HG02840 (cell line): Measurements from ENCODE around the gene PROK1.

Experiments used
- ATAC-seq: cut with Tn5 transposase; IDR thresholded peaks from one replicate; pipeline ENCODE4 v1.9.1; 2021; ENCODE audit warnings: mild to moderate bottlenecking, moderate library complexity, moderate number of reproducible peaks; ENCODE audit not compliant: unreplicated experiment, low FRiP score

The PROK1 gene

GRCh38 chr1:110463725-110464124 is 12.8 kb downstream of the PROK1 start:
- ATAC-seq = no peak

GRCh38 chr1:110464340-110464739 is 13.4 kb downstream of the PROK1 start:
- ATAC-seq = no peak

GRCh38 chr1:110465038-110465813 is 14.3 kb downstream of the PROK1 start:
- no peak for ATAC-seq

- ATAC-seq = no peak
Observed at GRCh38 chr1:110465814-110466380, 14.9 kb downstream of the PROK1 start.

- no peak for ATAC-seq
Observed at GRCh38 chr1:110466646-110467280, 15.8 kb downstream of the PROK1 start.

GRCh38 chr1:110471131-110471530 is 20.2 kb downstream of the PROK1 start:
- ATAC-seq = no peak

- no peak for ATAC-seq
Observed at GRCh38 chr1:110472546-110472945, 21.6 kb downstream of the PROK1 start.

GRCh38 chr1:110474444-110474843 is 23.5 kb downstream of the PROK1 start:
- no peak for ATAC-seq

GRCh38 chr1:110475362-110476027 is 24.5 kb downstream of the PROK1 start:
- ATAC-seq = no peak

- ATAC-seq = no peak
Observed at GRCh38 chr1:110476028-110476765, 25.2 kb downstream of the PROK1 start.

- no peak for ATAC-seq
Observed at GRCh38 chr1:110477041-110477440, 26.1 kb downstream of the PROK1 start.

- no peak for ATAC-seq
Observed at GRCh38 chr1:110477445-110477957, 26.6 kb downstream of the PROK1 start.

GRCh38 chr1:110477967-110478640 is 27.2 kb downstream of the PROK1 start:
- no peak for ATAC-seq

GRCh38 chr1:110478886-110479285 is 27.9 kb downstream of the PROK1 start:
- ATAC-seq = no peak

GRCh38 chr1:110480356-110481096 is 29.6 kb downstream of the PROK1 start:
- ATAC-seq = no peak

GRCh38 chr1:110481968-110482623 is 31.1 kb downstream of the PROK1 start:
- ATAC-seq = no peak

- ATAC-seq = no peak
Observed at GRCh38 chr1:110482662-110483307, 31.8 kb downstream of the PROK1 start.

GRCh38 chr1:110483308-110483685 is 32.3 kb downstream of the PROK1 start:
- ATAC-seq = no peak
